HepG2 (cell line): ENCODE measurements around the gene CDKN3. TPM values are rescaled to one million over a fixed set of nuclear protein-coding genes. Genes with fewer than 3 reads are reported as not detected.

Experiments
- ADNP ChIP-seq: sonication (generic); formaldehyde crosslinking; IDR thresholded peaks from 2 replicates; pipeline ENCODE4 v1.4.0; 2020; ENCODE audit warnings: missing genetic modification reagents
- BHLHE40 ChIP-seq: IDR thresholded peaks from 2 replicates; pipeline ENCODE4 v1.6.1; 2011; ENCODE audit warnings: low read length, improper control_type of control experiment
- DMTF1 ChIP-seq: sonication (generic); formaldehyde crosslinking; IDR thresholded peaks from 2 replicates; pipeline ENCODE4 v1.4.0; 2020; ENCODE audit warnings: mild to moderate bottlenecking, missing genetic modification reagents
- E2F2 ChIP-seq: sonication (generic); formaldehyde crosslinking; IDR thresholded peaks from 2 replicates; pipeline ENCODE4 v1.4.0; 2020; ENCODE audit warnings: missing genetic modification reagents, borderline replicate concordance
- ELF3 ChIP-seq: IDR thresholded peaks from 2 replicates; pipeline ENCODE4 v1.6.1; 2016; ENCODE audit warnings: missing genetic modification reagents, missing compliant biosample characterization
- HOXA7 ChIP-seq: sonication (generic); formaldehyde crosslinking; IDR thresholded peaks from 2 replicates; pipeline ENCODE4 v1.8.1; 2022; ENCODE audit warnings: mild to moderate bottlenecking, missing genetic modification reagents, moderate library complexity
- HOXA9 ChIP-seq: sonication (generic); formaldehyde crosslinking; IDR thresholded peaks from 2 replicates; pipeline ENCODE4 v1.8.1; 2022; ENCODE audit warnings: missing genetic modification reagents, mild to moderate bottlenecking, moderate library complexity, borderline replicate concordance
- PAF1 ChIP-seq: IDR thresholded peaks from 2 replicates; pipeline ENCODE4 v1.6.1; 2016; ENCODE audit warnings: missing genetic modification reagents, missing compliant biosample characterization
- PAWR ChIP-seq: sonication (generic); formaldehyde crosslinking; IDR thresholded peaks from 2 replicates; pipeline ENCODE4 v1.4.0; 2020; ENCODE audit warnings: missing genetic modification reagents, mild to moderate bottlenecking, borderline replicate concordance
- POGK ChIP-seq: sonication (generic); formaldehyde crosslinking; conservative IDR thresholded peaks from 2 replicates; pipeline ENCODE4 v1.8.0; 2022; ENCODE audit warnings: mild to moderate bottlenecking, moderate library complexity, missing genetic modification reagents
- SRSF1 ChIP-seq: fragments of 200-400 bp; formaldehyde crosslinking; optimal IDR thresholded peaks from 2 replicates; pipeline ENCODE3; 2017; ENCODE audit warnings: mild to moderate bottlenecking, low read depth, low read length, moderate library complexity
- SRSF4 ChIP-seq: fragments of 200-400 bp; formaldehyde crosslinking; IDR thresholded peaks from one replicate; pipeline ENCODE4 v1.6.1; 2018; ENCODE audit warnings: mild to moderate bottlenecking, low read depth, low read length, moderate library complexity; ENCODE audit not compliant: poor library complexity, severe bottlenecking
- ZBTB20 ChIP-seq: sonication (generic); formaldehyde crosslinking; IDR thresholded peaks from 2 replicates; pipeline ENCODE4 v1.8.1; 2023; ENCODE audit warnings: missing genetic modification reagents, low read depth, mild to moderate bottlenecking, borderline replicate concordance
- ZBTB3 ChIP-seq: sonication (generic); formaldehyde crosslinking; IDR thresholded peaks from 2 replicates; pipeline ENCODE4 v1.4.0; 2020; ENCODE audit warnings: low read depth, mild to moderate bottlenecking, moderate library complexity, missing genetic modification reagents, borderline replicate concordance
- ZFP82 ChIP-seq: sonication (generic); formaldehyde crosslinking; IDR thresholded peaks from 2 replicates; pipeline ENCODE4 v1.5.1; 2020; ENCODE audit warnings: mild to moderate bottlenecking, missing genetic modification reagents, borderline replicate concordance
- ZNF101 ChIP-seq: sonication (generic); formaldehyde crosslinking; IDR thresholded peaks from 2 replicates; pipeline ENCODE4 v1.4.0; 2020; ENCODE audit warnings: mild to moderate bottlenecking, low read depth, missing genetic modification reagents, borderline replicate concordance
- ZNF329 ChIP-seq: sonication (generic); formaldehyde crosslinking; IDR thresholded peaks from 2 replicates; pipeline ENCODE4 v1.9.0; 2021; ENCODE audit warnings: low read depth, mild to moderate bottlenecking, missing genetic modification reagents
- ZNF343 ChIP-seq: sonication (generic); formaldehyde crosslinking; IDR thresholded peaks from 2 replicates; pipeline ENCODE4 v1.4.0; 2020; ENCODE audit warnings: mild to moderate bottlenecking, missing genetic modification reagents
- ZNF567 ChIP-seq: sonication (generic); formaldehyde crosslinking; IDR thresholded peaks from 2 replicates; pipeline ENCODE4 v1.8.1; 2023; ENCODE audit warnings: mild to moderate bottlenecking, missing genetic modification reagents, borderline replicate concordance
- ZNF619 ChIP-seq: sonication (generic); formaldehyde crosslinking; IDR thresholded peaks from 2 replicates; pipeline ENCODE4 v1.4.0; 2020; ENCODE audit warnings: mild to moderate bottlenecking, missing genetic modification reagents
- ZNF746 ChIP-seq: sonication (generic); formaldehyde crosslinking; IDR thresholded peaks from 2 replicates; pipeline ENCODE4 v1.8.0; 2022; ENCODE audit warnings: mild to moderate bottlenecking, missing genetic modification reagents
- ZNF781 ChIP-seq: sonication (generic); formaldehyde crosslinking; IDR thresholded peaks from 2 replicates; pipeline ENCODE4 v1.5.1; 2020; ENCODE audit warnings: borderline replicate concordance, mild to moderate bottlenecking, missing genetic modification reagents; ENCODE audit errors: not compliant biosample characterization
- polyA plus RNA-seq, 8 experiments: library from polyadenylated mRNA; depleted of rRNA in 3 of 8; stranded (reverse) in 7 of 8; unstranded in 1 of 8; fragments of >200 nt; fragmentation: Illumina TruSeq in 4 of 8; extraction: Trizol in 4 of 8; gene quantifications; 2 replicates each; pipeline versions ENCODE4 v1.2.1 to v1.2.3, GENCODE V29; 2011 to 2016; ENCODE audit warnings: low read depth in 4 of 8, missing spikeins in 1 of 8, mixed read lengths in 1 of 8; ENCODE audit not compliant: insufficient read depth in 1 of 8
- total RNA-seq, 5 experiments: library from RNA; depleted of rRNA; stranded (reverse); fragments of >200 nt; fragmentation: Illumina TruSeq; extraction: Trizol; gene quantifications; 2 replicates each; pipeline ENCODE4 v1.2.3, GENCODE V29; 2016; ENCODE audit warnings: low read depth in 1 of 5

CDKN3 gene
- total and polyA plus RNA-seq, 2 of the 13 experiments (the other 11 are each of a cell fraction or from before 2014, with no cell fraction given), result 63.0 to 88.9 TPM

GRCh38 chr14:54396493-54397335 is at the start of gene CDKN3 (continued):
- TF ChIP-seq ZNF101 (CRISPR knock-in tag), result no peak
- TF ChIP-seq ZBTB3, result no peak
- TF ChIP-seq SRSF4, result no peak
- TF ChIP-seq E2F2 (CRISPR knock-in tag), result peak; percentile 69; the same call in 1 of the 2 replicates
- TF ChIP-seq ADNP, result no peak
- TF ChIP-seq ZBTB20, result no peak; the same call in 1 of the 2 replicates
- TF ChIP-seq ZNF329 (CRISPR knock-in tag), result no peak
- 0 out of 2 replicates have a peak, but pooled peaks have one; percentile 38 for TF ChIP-seq BHLHE40
- no peak for TF ChIP-seq DMTF1 (CRISPR knock-in tag)
- 0 out of 2 replicates have a peak, but pooled peaks have one; percentile 46 for TF ChIP-seq ZNF343
- TF ChIP-seq HOXA7 (CRISPR knock-in tag), result no peak
- TF ChIP-seq ZFP82, result 0 out of 2 replicates have a peak, but pooled peaks have one; percentile 22
- peak; percentile 61 for TF ChIP-seq ZNF781 (CRISPR knock-in tag)
- no peak for TF ChIP-seq ZNF567 (CRISPR knock-in tag)
- no peak for TF ChIP-seq SRSF1
- no peak for TF ChIP-seq PAF1 (CRISPR knock-in tag)
- peak; percentile 70; the same call in 1 of the 2 replicates for TF ChIP-seq ZNF619 (CRISPR knock-in tag)
- TF ChIP-seq PAWR (CRISPR knock-in tag), result no peak
- TF ChIP-seq HOXA9, result peak; percentile 80; the same call in 1 of the 2 replicates
- TF ChIP-seq ELF3, result no peak
- no peak; the same call in 1 of the 2 replicates for TF ChIP-seq ZNF746 (CRISPR knock-in tag)
- 0 out of 2 replicates have a peak, but pooled peaks have one; percentile 67 for TF ChIP-seq POGK (CRISPR knock-in tag)
